Measurements from ENCODE around the gene CNTN4.
"Not testable (repeated sequence)": the region's sequence is repeated elsewhere in the genome, so short reads cannot be mapped to it uniquely, and the experiment has no call there.

CNTN4 gene

DNA sequence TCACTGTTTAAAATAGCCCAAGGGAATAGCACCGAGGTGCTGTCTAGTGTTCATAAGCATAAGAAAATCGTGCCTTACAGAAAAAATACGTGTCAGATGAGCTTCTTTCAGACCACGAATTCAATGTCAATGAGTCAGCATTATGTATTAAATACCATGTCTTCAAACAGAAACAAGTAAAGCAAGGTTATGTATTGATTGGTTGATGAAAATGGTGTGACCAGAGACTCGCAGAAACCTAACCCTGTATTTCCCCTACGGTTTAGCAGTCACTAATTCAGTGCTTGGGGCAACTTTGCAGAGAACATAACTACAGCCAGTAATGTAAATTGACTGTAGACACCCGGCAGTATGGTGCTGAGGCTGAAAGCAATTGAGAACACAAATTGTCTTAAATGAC lies 703.8 kb downstream of the CNTN4 start:
- DNase-seq (ENCODE audit: low read depth) = no peak

GRCh38 chr3:2807514-2807913 lies 708.8 kb downstream of the CNTN4 start:
- no peak for DNase-seq (ENCODE audit: low read depth)

DNA sequence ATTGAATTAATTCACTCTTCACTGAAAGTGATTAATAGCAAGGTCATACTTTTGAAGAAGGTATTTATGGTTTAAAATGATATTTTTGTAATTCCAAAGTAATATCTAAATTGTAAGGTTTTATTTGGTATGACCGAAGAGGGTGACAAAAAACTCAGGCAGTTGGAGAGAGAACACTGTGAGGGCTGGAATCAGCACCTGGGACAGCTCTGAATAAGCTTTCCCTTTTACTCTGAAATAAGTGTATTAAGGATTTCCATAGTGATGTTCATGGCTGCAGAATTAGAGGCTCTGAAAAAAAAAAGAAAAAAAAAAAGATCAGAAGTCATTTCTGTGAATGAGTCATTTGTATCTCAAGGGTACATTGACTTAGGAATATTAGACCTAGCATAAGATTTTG lies 712.1 kb downstream of the CNTN4 start:
- no peak for DNase-seq (ENCODE audit: low read depth)

GRCh38 chr3:2819571-2819970 lies 720.9 kb downstream of the CNTN4 start:
- DNase-seq (ENCODE audit: low read depth) = no peak

- not testable (repeated sequence) for DNase-seq (ENCODE audit: low read depth)
Observed at GRCh38 chr3:2820982-2821381, 722.3 kb downstream of the CNTN4 start.

GRCh38 chr3:2822611-2823010 lies 723.9 kb downstream of the CNTN4 start:
- DNase-seq (ENCODE audit: low read depth) = no peak

DNA sequence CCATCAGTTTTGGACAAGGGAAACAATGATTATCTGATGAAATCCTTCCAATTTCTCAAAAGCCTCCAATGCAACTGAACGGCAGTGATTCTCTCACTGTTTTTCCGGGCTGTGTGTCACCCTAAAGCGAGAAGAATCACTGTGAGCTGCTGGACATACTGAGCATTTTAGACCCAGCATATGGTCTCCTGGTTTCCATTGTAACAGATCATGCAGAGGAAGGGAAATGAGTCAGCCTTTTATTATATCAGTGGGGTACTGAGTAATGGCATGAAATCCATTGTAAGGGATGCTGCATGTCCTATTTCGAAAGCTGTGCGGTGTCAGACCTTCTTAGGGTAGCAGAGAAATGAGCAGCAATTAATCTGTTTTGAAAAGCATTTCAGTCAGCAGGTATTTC lies 724.4 kb downstream of the CNTN4 start:
- no peak for DNase-seq (ENCODE audit: low read depth)

- DNase-seq (ENCODE audit: low read depth) = no peak
Observed at GRCh38 chr3:2823437-2824211, 725.0 kb downstream of the CNTN4 start.

DNA sequence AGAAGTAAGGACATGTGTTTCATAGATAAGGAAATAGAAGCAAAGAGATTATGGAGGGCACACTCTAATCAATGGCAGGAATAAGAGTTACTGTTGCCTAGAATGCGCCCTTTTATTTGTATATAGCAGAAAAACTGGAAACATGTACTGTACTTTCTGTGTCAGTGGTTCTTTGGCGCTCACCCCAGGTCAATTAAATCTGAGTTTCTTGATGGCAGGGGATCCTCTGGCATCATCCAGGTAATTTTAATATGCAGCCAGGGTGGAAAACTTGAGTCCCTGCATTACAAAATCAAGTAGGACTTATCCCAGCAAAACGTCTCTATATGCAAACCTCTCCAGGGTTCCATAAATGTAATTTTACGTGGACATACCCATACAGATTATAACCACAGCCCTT lies 727.4 kb downstream of the CNTN4 start:
- DNase-seq (ENCODE audit: low read depth) = no peak

- DNase-seq (ENCODE audit: low read depth) = no peak
Observed at GRCh38 chr3:2826453-2826852, 727.8 kb downstream of the CNTN4 start.

GRCh38 chr3:2837239-2837638 lies 738.6 kb downstream of the CNTN4 start:
- DNase-seq (ENCODE audit: low read depth) = no peak

- no peak for DNase-seq (ENCODE audit: low read depth)
Observed at GRCh38 chr3:2837910-2838309, 739.2 kb downstream of the CNTN4 start.

GRCh38 chr3:2838546-2839157 lies 740.0 kb downstream of the CNTN4 start:
- DNase-seq (ENCODE audit: low read depth) = no peak

- no peak for DNase-seq (ENCODE audit: low read depth)
Observed at GRCh38 chr3:2839876-2840275, 741.2 kb downstream of the CNTN4 start.

GRCh38 chr3:2847062-2847841 lies 748.6 kb downstream of the CNTN4 start:
- DNase-seq (ENCODE audit: low read depth) = no peak

GRCh38 chr3:2849092-2849491 lies 750.4 kb downstream of the CNTN4 start:
- DNase-seq (ENCODE audit: low read depth) = no peak

DNA sequence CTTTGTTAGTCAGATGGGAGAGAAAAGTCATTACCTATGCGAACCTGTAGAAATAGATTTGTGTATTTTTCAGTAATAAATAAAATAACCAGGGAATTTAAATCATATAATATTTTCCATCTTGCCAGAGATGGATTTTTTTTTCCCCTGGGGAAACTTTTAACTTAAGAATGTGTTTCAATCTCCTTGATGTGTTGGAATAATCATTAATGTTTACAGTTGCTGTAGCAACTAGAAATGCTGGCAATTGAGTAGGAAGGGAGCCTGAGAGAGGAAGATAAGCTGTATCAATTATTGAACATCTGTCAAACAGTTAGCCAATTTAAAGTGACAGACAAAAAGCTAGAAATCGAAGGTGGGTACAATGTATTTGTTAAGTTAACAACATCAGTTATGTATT lies 752.0 kb downstream of the CNTN4 start:
- no peak for DNase-seq (ENCODE audit: low read depth)

- no peak for DNase-seq (ENCODE audit: low read depth)
Observed at GRCh38 chr3:2851361-2851760, 752.7 kb downstream of the CNTN4 start.

DNA sequence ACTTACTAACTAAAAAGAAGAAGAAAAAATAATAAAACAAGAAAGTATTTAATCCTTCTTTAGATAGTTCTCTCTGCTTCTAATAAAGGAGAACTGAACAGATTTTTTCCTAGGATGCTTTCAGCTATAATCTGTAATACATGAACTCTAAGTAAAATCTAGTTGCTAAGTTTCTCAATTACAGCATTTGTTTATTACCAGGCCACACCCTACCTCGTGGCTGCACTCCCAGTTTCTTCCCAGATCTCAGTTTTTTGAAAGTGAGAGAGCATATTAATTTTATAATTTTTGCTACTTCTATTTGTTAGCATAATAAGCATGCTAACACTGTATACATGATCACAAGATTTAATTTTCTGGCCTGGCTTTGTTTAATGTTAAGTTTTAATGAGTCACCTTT lies 753.2 kb downstream of the CNTN4 start:
- no peak for DNase-seq (ENCODE audit: low read depth)

DNA sequence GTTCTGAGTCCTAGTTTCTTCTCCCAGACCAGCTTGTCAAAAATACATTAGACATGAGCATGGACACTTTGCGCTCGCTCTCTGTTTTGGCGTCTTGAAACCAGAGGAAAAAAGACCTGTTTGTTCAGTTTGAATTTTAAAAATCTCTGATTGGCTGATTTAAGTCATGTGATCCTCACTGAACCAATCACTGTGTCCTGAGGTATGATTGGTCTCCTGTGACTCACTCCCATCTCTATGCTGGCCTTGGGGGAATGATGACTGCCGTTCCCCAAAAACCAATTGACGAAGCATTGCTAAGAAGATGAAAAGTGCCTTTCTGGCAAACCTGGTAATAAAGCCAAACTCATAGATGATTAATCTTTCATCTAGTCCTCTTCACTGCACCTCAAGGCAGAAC lies 755.0 kb downstream of the CNTN4 start:
- no peak for DNase-seq (ENCODE audit: low read depth)

GRCh38 chr3:2856138-2857133 lies 757.8 kb downstream of the CNTN4 start:
- DNase-seq (ENCODE audit: low read depth) = no peak

GRCh38 chr3:2860626-2861025 lies 762.0 kb downstream of the CNTN4 start:
- no peak for DNase-seq (ENCODE audit: low read depth)
